Esophagus squamous epithelium (tissue), 4 donors: Measurements from ENCODE around the gene TEKTIP1.

Experiments
- CTCF ChIP-seq, 6 experiments: fragments of 450-650 bp in 4 of 6; fragments of 200-600 bp in 2 of 6; sonication (generic) in 2 of 6; IDR thresholded peaks; one replicate each; pipeline ENCODE4 v1.5.1; 2016 to 2019; ENCODE audit warnings: antibody characterized with exemption in 6 of 6, mild to moderate bottlenecking in 4 of 6, moderate library complexity in 4 of 6
- POLR2A ChIP-seq, 4 donors: fragments of 450-650 bp; IDR thresholded peaks; one replicate each; pipeline ENCODE4 v1.6.1; 2017; ENCODE audit warnings: antibody characterized with exemption in 4 of 4, mild to moderate bottlenecking in 4 of 4, moderate library complexity in 3 of 4

- TF ChIP-seq POLR2A (IDR thresholded peaks at IDR 0.05) (no peak), CTCF (IDR thresholded peaks at IDR 0.05) (no peak)
Measured at GRCh38 chr19:3556423-3556977, 17.5 kb downstream of the TEKTIP1 start.
